ENCODE measurements around the gene SNX21.

DNA sequence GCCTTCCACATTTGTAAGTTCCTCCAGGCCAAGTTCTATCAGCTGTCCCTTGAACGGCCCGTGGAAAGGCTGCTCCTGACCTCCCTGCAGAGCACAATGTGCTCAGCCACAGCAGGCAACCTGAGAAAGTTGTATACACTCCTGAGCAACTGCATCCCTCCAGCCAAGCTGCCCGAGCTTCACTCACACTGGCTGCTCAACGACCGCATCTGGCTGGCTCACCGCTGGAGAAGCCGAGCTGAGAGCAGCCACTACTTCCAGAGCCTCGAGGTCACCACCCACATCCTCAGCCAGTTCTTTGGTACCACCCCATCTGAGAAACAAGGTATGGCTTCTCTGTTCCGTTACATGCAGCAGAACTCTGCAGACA, 49.5 kb downstream of the SNX21 start:
- TF ChIP-seq CTCF (IDR thresholded peaks at IDR 0.05) (no peak), SIN3A (IDR thresholded peaks at IDR 0.05; ENCODE audit: borderline replicate concordance, insufficient read depth, low read depth, low read length) (no peak), POLR2AphosphoS5 (IDR thresholded peaks at IDR 0.05; ENCODE audit: low read depth, low read length) (no peak), TCF7L2 (IDR thresholded peaks at IDR 0.05; ENCODE audit: low read depth, low read length) (no peak)

Data from Panc1 (cell line).